IMR-90 (cell line): Measurements from ENCODE around the gene CD28. TPM values are rescaled to one million over a fixed set of nuclear protein-coding genes. Genes with fewer than 3 reads are reported as not detected.

Experiments used
- ATAC-seq: fragments of 200-7000 bp; cut with Tn5 transposase; 2 replicates; pipeline ENCODE4 v1.9.1; 2020; ENCODE audit warnings: low read depth, mild to moderate bottlenecking, moderate library complexity
- Bru-seq: library from RNA; stranded (reverse); fragments of 400-500 nt; gene quantifications from one replicate; lab custom pipeline; 2021; lab: Mats Ljungman, UMichigan
- BruChase-seq, 2 experiments: library from RNA; stranded (reverse); fragments of 400-500 nt; gene quantifications; one replicate each; lab custom pipeline; 2021; lab: Mats Ljungman, UMichigan
- BruUV-seq: library from RNA; stranded (reverse); fragments of 400-500 nt; replicated peaks from 2 replicates; lab custom pipeline; 2021; lab: Mats Ljungman, UMichigan
- CTCF ChIA-PET: fragments of 300-600 bp; formaldehyde crosslinking; extraction: SDS; loops from one replicate; lab custom pipeline; 2021; ENCODE audit warnings: antibody characterized with exemption; lab: Yijun Ruan, JAX
- POLR2A ChIA-PET: fragments of 300-600 bp; sonication (Branson Sonifier 250); formaldehyde crosslinking; loops from one replicate; lab custom pipeline; 2022; ENCODE audit warnings: antibody characterized with exemption; ENCODE audit not compliant: unreplicated experiment; lab: Charles Lee
- DNase-seq: peaks from one replicate; pipeline ENCODE4 v3.0.0; 2013
- H2AFZ ChIP-seq: replicated peaks from 2 replicates; pipeline ENCODE3; 2013; ENCODE audit warnings: low read length, mild to moderate bottlenecking; ENCODE audit not compliant: poor library complexity
- H2AK5ac ChIP-seq: 2 replicates; pipeline ENCODE4 v1.6.1; 2013; ENCODE audit warnings: low read depth, low read length, inconsistent platforms
- H2AK9ac ChIP-seq: replicated peaks from 2 replicates; pipeline ENCODE3; 2013; ENCODE audit warnings: mild to moderate bottlenecking, low read depth, low read length, moderate library complexity; ENCODE audit not compliant: poor library complexity
- H2BK120ac ChIP-seq: 2 replicates; pipeline ENCODE4 v1.6.1; 2013; ENCODE audit warnings: low read depth, low read length, inconsistent platforms
- H2BK15ac ChIP-seq: 3 replicates; pipeline ENCODE4 v1.6.1; 2013; ENCODE audit warnings: low read depth, low read length, inconsistent platforms
- H2BK20ac ChIP-seq: 2 replicates; pipeline ENCODE4 v1.6.1; 2013; ENCODE audit warnings: low read depth, mild to moderate bottlenecking, inconsistent platforms, low read length, moderate library complexity
- H2BK5ac ChIP-seq: 2 replicates; pipeline ENCODE4 v1.6.1; 2013; ENCODE audit warnings: mild to moderate bottlenecking, low read depth, low read length, inconsistent platforms; ENCODE audit not compliant: poor library complexity, severe bottlenecking
- H3K14ac ChIP-seq: replicated peaks from 2 replicates; pipeline ENCODE4 v1.6.1; 2013; ENCODE audit warnings: low read depth, low read length, inconsistent platforms
- H3K18ac ChIP-seq: 2 replicates; pipeline ENCODE4 v1.6.1; 2013; ENCODE audit warnings: low read depth, low read length, control low read depth
- H3K23ac ChIP-seq: 2 replicates; pipeline ENCODE4 v1.6.1; 2013; ENCODE audit warnings: low read depth, low read length, inconsistent platforms
- H3K27ac ChIP-seq: 2 replicates; pipeline ENCODE4 v1.5.1; 2013; ENCODE audit warnings: mild to moderate bottlenecking, control low read depth, low read length; ENCODE audit not compliant: insufficient read depth
- H3K27me3 ChIP-seq: 2 replicates; pipeline ENCODE4 v1.6.1; 2013; ENCODE audit warnings: low read length; ENCODE audit not compliant: control insufficient read depth, insufficient read depth
- H3K36me3 ChIP-seq: 2 replicates; pipeline ENCODE4 v1.6.1; 2013; ENCODE audit warnings: low read length, mixed read lengths; ENCODE audit not compliant: control insufficient read depth, insufficient read depth
- H3K4ac ChIP-seq: 2 replicates; pipeline ENCODE4 v1.6.1; 2013; ENCODE audit warnings: low read depth, low read length, inconsistent platforms
- H3K4me1 ChIP-seq: 2 replicates; pipeline ENCODE4 v1.6.1; 2013; ENCODE audit warnings: low read length, mixed read lengths; ENCODE audit not compliant: control insufficient read depth, insufficient read depth
- H3K4me2 ChIP-seq: 2 replicates; pipeline ENCODE4 v1.6.1; 2013; ENCODE audit warnings: low read depth, mild to moderate bottlenecking, control low read depth, low read length, moderate library complexity
- H3K4me3 ChIP-seq: 2 replicates; pipeline ENCODE4 v1.5.1; 2013; ENCODE audit warnings: low read depth, mild to moderate bottlenecking, control low read depth, low read length, moderate library complexity; ENCODE audit not compliant: insufficient read depth
- H3K56ac ChIP-seq: 2 replicates; pipeline ENCODE4 v1.6.1; 2013; ENCODE audit warnings: low read length, inconsistent platforms; ENCODE audit not compliant: insufficient read depth; ENCODE audit errors: extremely low read depth
- H3K79me1 ChIP-seq, 2 experiments: 2 replicates each; pipeline ENCODE4 v1.6.1; 2013; ENCODE audit warnings: low read length in 2 of 2, inconsistent platforms in 1 of 2, low read depth in 1 of 2
- H3K9ac ChIP-seq: 2 replicates; pipeline ENCODE4 v1.6.1; 2013; ENCODE audit warnings: low read depth, low read length, control low read depth
- H3K9me1 ChIP-seq: 2 replicates; pipeline ENCODE4 v1.6.1; 2013; ENCODE audit warnings: low read length, inconsistent platforms; ENCODE audit not compliant: insufficient read depth
- H3K9me3 ChIP-seq: 2 replicates; pipeline ENCODE4 v1.6.1; 2013; ENCODE audit warnings: low read length; ENCODE audit not compliant: control insufficient read depth, insufficient read depth
- H4K20me1 ChIP-seq: 2 replicates; pipeline ENCODE4 v1.6.1; 2013; ENCODE audit warnings: low read length, inconsistent platforms; ENCODE audit not compliant: insufficient read depth
- H4K5ac ChIP-seq: 2 replicates; pipeline ENCODE4 v1.6.1; 2013; ENCODE audit warnings: mild to moderate bottlenecking, low read depth, low read length, control low read depth
- H4K8ac ChIP-seq, 2 experiments: 2 replicates each; pipeline ENCODE4 v1.6.1; 2013; ENCODE audit warnings: low read depth in 2 of 2, low read length in 2 of 2, control low read depth in 1 of 2, inconsistent platforms in 1 of 2
- H4K91ac ChIP-seq: 2 replicates; pipeline ENCODE4 v1.6.1; 2013; ENCODE audit warnings: low read depth, low read length, inconsistent platforms; ENCODE audit not compliant: insufficient read depth
- BHLHE40 ChIP-seq: fragments of 150-350 bp; IDR thresholded peaks from 2 replicates; pipeline ENCODE4 v1.6.1; 2016; ENCODE audit warnings: mild to moderate bottlenecking, low read depth, low read length
- CEBPB ChIP-seq: IDR thresholded peaks from 2 replicates; pipeline ENCODE4 v1.6.1; 2012; ENCODE audit warnings: low read depth, low read length, improper control_type of control experiment
- CHD1 ChIP-seq: IDR thresholded peaks from 2 replicates; pipeline ENCODE4 v1.6.1; 2012; ENCODE audit warnings: low read depth, low read length, improper control_type of control experiment
- CTCF ChIP-seq: conservative IDR thresholded peaks from 2 replicates; pipeline ENCODE4 v1.5.1; 2012; ENCODE audit warnings: mild to moderate bottlenecking, low read depth, low read length, improper control_type of control experiment
- ELK1 ChIP-seq: fragments of 150-350 bp; IDR thresholded peaks from 2 replicates; pipeline ENCODE4 v1.6.1; 2016; ENCODE audit warnings: low read depth, mild to moderate bottlenecking, low read length, moderate library complexity, borderline replicate concordance
- FOS ChIP-seq: fragments of 150-350 bp; IDR thresholded peaks from 2 replicates; pipeline ENCODE4 v1.6.1; 2016; ENCODE audit warnings: low read depth, low read length
- MAFK ChIP-seq: IDR thresholded peaks from 2 replicates; pipeline ENCODE4 v1.6.1; 2012; ENCODE audit warnings: low read depth, low read length, improper control_type of control experiment
- MAZ ChIP-seq: IDR thresholded peaks from 2 replicates; pipeline ENCODE4 v1.6.1; 2012; ENCODE audit warnings: low read depth, mild to moderate bottlenecking, low read length, improper control_type of control experiment, moderate library complexity, borderline replicate concordance
- MXI1 ChIP-seq: IDR thresholded peaks from 2 replicates; pipeline ENCODE4 v1.6.1; 2012; ENCODE audit warnings: low read depth, mild to moderate bottlenecking, low read length, moderate library complexity, borderline replicate concordance
- NFE2L2 ChIP-seq: fragments of 150-350 bp; IDR thresholded peaks from 2 replicates; pipeline ENCODE4 v1.6.1; 2016; ENCODE audit warnings: low read depth, mild to moderate bottlenecking, low read length
- POLR2A ChIP-seq: IDR thresholded peaks from 2 replicates; pipeline ENCODE4 v1.6.1; 2012; ENCODE audit warnings: mild to moderate bottlenecking, low read depth, low read length
- RAD21 ChIP-seq: IDR thresholded peaks from 2 replicates; pipeline ENCODE4 v1.6.1; 2012; ENCODE audit warnings: low read length, improper control_type of control experiment
- RCOR1 ChIP-seq: IDR thresholded peaks from 2 replicates; pipeline ENCODE4 v1.6.1; 2012; ENCODE audit warnings: mild to moderate bottlenecking, low read length, improper control_type of control experiment; ENCODE audit not compliant: insufficient replicate concordance
- RFX5 ChIP-seq: IDR thresholded peaks from 2 replicates; pipeline ENCODE4 v1.8.0; 2012; ENCODE audit warnings: low read depth, mild to moderate bottlenecking, low read length, moderate library complexity
- SMC3 ChIP-seq: fragments of 150-350 bp; IDR thresholded peaks from 2 replicates; pipeline ENCODE4 v1.6.1; 2016; ENCODE audit warnings: low read depth, mild to moderate bottlenecking, antibody characterized with exemption, low read length, moderate library complexity
- USF2 ChIP-seq: fragments of 150-350 bp; IDR thresholded peaks from 2 replicates; pipeline ENCODE4 v1.6.1; 2017; ENCODE audit warnings: mild to moderate bottlenecking, antibody characterized with exemption, low read length, low read depth
- WGBS, 2 experiments: methylation state at CpG; one replicate each; pipeline versions ENCODE4 v1.1.5 to v1.1.7; 2013; ENCODE audit warnings: missing lambda C conversion rate in 2 of 2; ENCODE audit not compliant: insufficient read length in 1 of 2; ENCODE audit errors: extremely low coverage in 2 of 2; 5-methylcytosine and 5-hydroxymethylcytosine counted together
- dilution Hi-C: fragments of 300-500 bp; cut with HindIII; formaldehyde crosslinking; loops from one replicate; pipeline ENCODE4 v1.14.3; 2018; ENCODE audit warnings: low sequenced_read_pairs; ENCODE audit not compliant: unreplicated experiment
- in situ Hi-C: fragments of 300-500 bp; cut with MboI; formaldehyde crosslinking; loops from 3 replicates; pipeline ENCODE4 v1.14.3; 2019; ENCODE audit warnings: low sequenced_read_pairs, inconsistent platforms, mixed read lengths
- intact Hi-C: fragments of 100-400 bp; cut with micrococcal nuclease; formaldehyde crosslinking; loops from 2 replicates; pipeline ENCODE4 v1.10.0; 2022
- long read RNA-seq: library from polyadenylated mRNA; unstranded; transcript quantifications from one replicate; pipeline ENCODE4 v2.0.0, GENCODE V29; 2021; ENCODE audit not compliant: unreplicated experiment
- polyA plus RNA-seq, 3 experiments: library from polyadenylated mRNA; depleted of rRNA; stranded (reverse); fragments of >200 nt; gene quantifications; 2 replicates each; pipeline ENCODE4 v1.2.3, GENCODE V29; 2012; ENCODE audit warnings: low replicate concordance in 1 of 3
- total RNA-seq: library from RNA; depleted of rRNA; stranded (reverse); fragments of >200 nt; gene quantifications from 2 replicates; pipeline ENCODE4 v1.2.3, GENCODE V29; 2012; rRNA removed

The CD28 gene
- total RNA-seq, result not detected in 2 replicates
- not detected in 2 replicates for polyA plus RNA-seq (2012; rRNA removed)
- polyA plus RNA-seq (2012; cell fraction: cytosol; rRNA removed), result not detected in 2 replicates
- polyA plus RNA-seq (2012; cell fraction: nucleus; rRNA removed; ENCODE audit: low replicate concordance), result not detected in 2 replicates
- Bru-seq, nascent RNA, result percentile 6 among the genes with signal in this experiment
- BruChase-seq, experiment 1, labeled RNA remaining after a 6-hour chase, result percentile 10 among the genes with signal in this experiment
- percentile 5 among the genes with signal in this experiment for BruChase-seq, experiment 2, labeled RNA remaining after a 2-hour chase
- long read RNA-seq, result 0 reads

- Histone ChIP-seq H3K23ac (no peak within 1 kb of the TSS), H2BK15ac (no peak within 1 kb of the TSS), H2AFZ (peak within 1 kb of the TSS; percentile 34), H3K4me1 (no peaks in the 10 kb centered on the region), H2BK120ac (no peak within 1 kb of the TSS), H4K5ac (no peak within 1 kb of the TSS), H2AK9ac (no peak within 1 kb of the TSS), H4K8ac (no peak within 1 kb of the TSS), H3K4me2 (no peak within 1 kb of the TSS), H3K9ac (no peak within 1 kb of the TSS), H3K4ac (no peak within 1 kb of the TSS), H3K56ac (no peak within 1 kb of the TSS), H3K4me3 (no peak within 1 kb of the TSS), H4K20me1 (no peaks in the 10 kb centered on the region), H4K91ac (no peak within 1 kb of the TSS), H2BK20ac (no peak within 1 kb of the TSS), H3K9me1 (no peaks in the 10 kb centered on the region), H3K36me3 (no peaks in the 10 kb centered on the region), H2BK5ac (no peak within 1 kb of the TSS), H3K9me3 (no peaks in the 10 kb centered on the region), H3K14ac (no peak within 1 kb of the TSS; the same call in 1 of the 2 replicates), H3K79me1 (no peaks in the 10 kb centered on the region), H3K27ac (no peak within 1 kb of the TSS), H3K27me3 (peaks cover 1% of the 10 kb centered on the region), H2AK5ac (no peak within 1 kb of the TSS), H3K18ac (no peak within 1 kb of the TSS)
- no peak for ATAC-seq
- in situ Hi-C loops, result no loop called here
- WGBS, 2 experiments, result 80% methylated on average over 4 of the region's 9 CpGs; no CpG with 5 or more reads in 1 of the 2 experiments
- CTCF ChIA-PET, result no interaction called here
- BruUV-seq, result no TSS peak
- DNase-seq, result no peak
- dilution Hi-C loops, result no loop called here
- intact Hi-C loops, result no loop called here
- POLR2A ChIA-PET, result no interaction called here
- TF ChIP-seq FOS (no peak), RCOR1 (no peak), POLR2A (no peak), CTCF (no peak), RFX5 (no peak), USF2 (no peak), NFE2L2 (no peak), ELK1 (no peak), MXI1 (no peak), BHLHE40 (no peak), MAFK (no peak), RAD21 (no peak), MAZ (no peak), CEBPB (no peak), SMC3 (no peak), CHD1 (no peak)
These were observed at the start of gene CD28 for GRCh38 chr2:203706403-203706802. Gene CD28 (plus strand): TSS chr2:203706639. CDS start chr2:203706697, 58 bp downstream.
